Astrocyte (in vitro differentiated cells and primary cell): ENCODE measurements around the gene PRIMA1. TPM values are rescaled to one million over a fixed set of nuclear protein-coding genes. Genes with fewer than 3 reads are reported as not detected.
"Not testable (repeated sequence)": the region's sequence is repeated elsewhere in the genome, so short reads cannot be mapped to it uniquely, and the experiment has no call there.

Source experiments
- DNase-seq: peaks from one replicate; pipeline ENCODE4 v3.0.0-alpha.2; 2010; ENCODE audit warnings: low read depth
- FAIRE-seq: peaks from 2 replicates; lab custom pipeline; 2011; peaks lifted over from hg19 to GRCh38; lab: Jason Lieb, UNC
- H2AFZ ChIP-seq: 2 replicates; pipeline ENCODE4 v1.6.0; 2012; ENCODE audit warnings: low read depth, low read length, inconsistent platforms
- H3K27ac ChIP-seq: 2 replicates; pipeline ENCODE4 v1.5.1; 2011; ENCODE audit warnings: low read depth, low read length, inconsistent platforms
- H3K27me3 ChIP-seq: 2 replicates; pipeline ENCODE4 v1.6.0; 2011; ENCODE audit warnings: low read length, inconsistent platforms; ENCODE audit not compliant: insufficient read depth
- H3K36me3 ChIP-seq: 2 replicates; pipeline ENCODE4 v1.5.1; 2011; ENCODE audit warnings: low read length, inconsistent platforms; ENCODE audit not compliant: insufficient read depth
- H3K4me1 ChIP-seq: 2 replicates; pipeline ENCODE4 v1.5.1; 2011; ENCODE audit warnings: low read length, inconsistent platforms; ENCODE audit not compliant: insufficient read depth
- H3K4me2 ChIP-seq: 2 replicates; pipeline ENCODE4 v1.6.0; 2012; ENCODE audit warnings: low read length, inconsistent platforms
- H3K4me3 ChIP-seq: 2 replicates; pipeline ENCODE4 v1.5.1; 2011; ENCODE audit warnings: low read depth, mild to moderate bottlenecking, low read length, inconsistent platforms; ENCODE audit not compliant: insufficient read depth
- H3K79me2 ChIP-seq: 2 replicates; pipeline ENCODE4 v1.6.0; 2012; ENCODE audit warnings: mild to moderate bottlenecking, low read length, inconsistent platforms; ENCODE audit not compliant: insufficient read depth
- H3K9ac ChIP-seq: 2 replicates; pipeline ENCODE4 v1.6.0; 2012; ENCODE audit warnings: mild to moderate bottlenecking, low read length, inconsistent platforms
- H3K9me3 ChIP-seq: 2 replicates; pipeline ENCODE4 v1.5.1; 2012; ENCODE audit warnings: low read depth, mild to moderate bottlenecking, low read length, inconsistent platforms; ENCODE audit not compliant: insufficient read depth
- H4K20me1 ChIP-seq: 2 replicates; pipeline ENCODE4 v1.6.0; 2012; ENCODE audit warnings: low read length, inconsistent platforms; ENCODE audit not compliant: insufficient read depth
- H3K27ac Mint-ChIP-seq: one replicate; pipeline ENCODE4 v1.8.0; 2021; ENCODE audit warnings: mild to moderate bottlenecking, mixed read lengths; ENCODE audit not compliant: unreplicated experiment
- H3K27me3 Mint-ChIP-seq: one replicate; pipeline ENCODE4 v1.8.0; 2021; ENCODE audit warnings: low read depth, mixed read lengths; ENCODE audit not compliant: unreplicated experiment
- H3K36me3 Mint-ChIP-seq: one replicate; pipeline ENCODE4 v1.8.0; 2021; ENCODE audit warnings: low read depth, mixed read lengths; ENCODE audit not compliant: unreplicated experiment
- H3K4me1 Mint-ChIP-seq: one replicate; pipeline ENCODE4 v1.8.0; 2021; ENCODE audit warnings: low read depth, mixed read lengths; ENCODE audit not compliant: unreplicated experiment
- H3K4me3 Mint-ChIP-seq: one replicate; pipeline ENCODE4 v1.8.0; 2021; ENCODE audit warnings: mild to moderate bottlenecking, moderate library complexity, mixed read lengths; ENCODE audit not compliant: unreplicated experiment
- H3K9me3 Mint-ChIP-seq: one replicate; pipeline ENCODE4 v1.8.0; 2021; ENCODE audit warnings: mild to moderate bottlenecking, mixed read lengths; ENCODE audit not compliant: unreplicated experiment
- CTCF ChIP-seq: IDR thresholded peaks from 2 replicates; pipeline ENCODE4 v1.5.1; 2011; ENCODE audit warnings: low read depth, mild to moderate bottlenecking, inconsistent platforms, low read length, moderate library complexity; ENCODE audit not compliant: insufficient read depth
- EZH2 ChIP-seq: IDR thresholded peaks from 2 replicates; pipeline ENCODE4 v1.6.1; 2012; ENCODE audit warnings: mild to moderate bottlenecking, low read length, inconsistent platforms; ENCODE audit not compliant: insufficient read depth
- total RNA-seq: library from RNA; stranded (reverse); gene quantifications from 2 replicates; pipeline ENCODE4 v1.2.1, GENCODE V29; 2021

Gene PRIMA1
- total RNA-seq, 1 donor from 2014 or later: not detected

GRCh38 chr14:93811020-93811419 is 22.7 kb upstream of the PRIMA1 start:
- Mint-ChIP-seq H3K27ac (no peak overlapping the region), H3K4me3 (no peak overlapping the region), H3K27me3 (no peaks in the 10 kb centered on the region), H3K9me3 (peaks cover 23% of the 10 kb centered on the region), H3K4me1 (no peaks in the 10 kb centered on the region), H3K36me3 (no peaks in the 10 kb centered on the region)
- no peak for TF ChIP-seq EZH2
- no peak for TF ChIP-seq CTCF
- Histone ChIP-seq H3K27me3 (no peaks in the 10 kb centered on the region), H3K27ac (no peak overlapping the region), H3K4me3 (no peak overlapping the region), H3K4me1 (no peaks in the 10 kb centered on the region), H3K9me3 (peaks cover 4% of the 10 kb centered on the region), H3K4me2 (no peak overlapping the region), H3K9ac (no peak overlapping the region), H4K20me1 (no peaks in the 10 kb centered on the region), H3K79me2 (no peaks in the 10 kb centered on the region), H3K36me3 (no peaks in the 10 kb centered on the region), H2AFZ (no peak overlapping the region)
- no peak for FAIRE-seq
- no peak for DNase-seq

- not testable (repeated sequence) for H3K27me3 ChIP-seq, H3K27ac Mint-ChIP-seq, H3K36me3 ChIP-seq, H3K4me3 Mint-ChIP-seq, H3K4me1 ChIP-seq, H3K27me3 Mint-ChIP-seq, H3K4me2 ChIP-seq, H3K4me1 Mint-ChIP-seq, DNase-seq, H3K9ac ChIP-seq, H4K20me1 ChIP-seq, H3K27ac ChIP-seq, H3K79me2 ChIP-seq, H2AFZ ChIP-seq, H3K4me3 ChIP-seq, H3K36me3 Mint-ChIP-seq, FAIRE-seq, H3K9me3 ChIP-seq
- peaks cover 25% of the 10 kb centered on the region for H3K9me3 Mint-ChIP-seq
These were observed 21.5 kb upstream of the PRIMA1 start for GRCh38 chr14:93809491-93810420.

- Mint-ChIP-seq H3K36me3 (peaks cover 2% of the 10 kb centered on the region), H3K4me3 (no peak overlapping the region), H3K27me3 (peaks cover 14% of the 10 kb centered on the region), H3K9me3 (peaks cover 14% of the 10 kb centered on the region), H3K4me1 (peaks cover 2% of the 10 kb centered on the region), H3K27ac (no peak overlapping the region)
- no peaks in the 10 kb centered on the region for H4K20me1 ChIP-seq
- no peak overlapping the region for H3K4me3 ChIP-seq
- DNase-seq (no peak), FAIRE-seq (no peak)
- H3K27me3 ChIP-seq: no peaks in the 10 kb centered on the region
- H3K9ac ChIP-seq: no peak overlapping the region
- H3K36me3 ChIP-seq: no peaks in the 10 kb centered on the region
- H3K9me3 ChIP-seq: peaks cover 3% of the 10 kb centered on the region
- no peaks in the 10 kb centered on the region for H3K79me2 ChIP-seq
- H3K4me1 ChIP-seq: no peaks in the 10 kb centered on the region
- no peak overlapping the region for H2AFZ ChIP-seq
- no peak for TF ChIP-seq CTCF
- TF ChIP-seq EZH2: no peak
- no peak overlapping the region for H3K4me2 ChIP-seq
- H3K27ac ChIP-seq: no peak overlapping the region
These were observed 16.4 kb upstream of the PRIMA1 start for GRCh38 chr14:93804654-93805053.
